Measurements from ENCODE around the gene TMEM163.

GRCh38 chr2:134764164-134764563 is 45.4 kb upstream of the TMEM163 start:
- TF ChIP-seq POLR2AphosphoS5 (IDR thresholded peaks at IDR 0.05; ENCODE audit: insufficient read depth, low read depth, low read length) (no peak), MAX (IDR thresholded peaks at IDR 0.05; ENCODE audit: insufficient read depth, insufficient read length) (no peak), CTCF (IDR thresholded peaks at IDR 0.05; ENCODE audit: extremely low read depth in 1 of 2, insufficient read depth in 1 of 2, low read depth in 1 of 2, low read length in 2 of 2) (no peak), JUN (IDR thresholded peaks at IDR 0.05; ENCODE audit: borderline replicate concordance, insufficient read depth, insufficient read length, low read depth) (no peak), EZH2 (IDR thresholded peaks at IDR 0.05; ENCODE audit: borderline replicate concordance, low read depth, low read length, severe bottlenecking) (no peak), POLR2A (IDR thresholded peaks at IDR 0.05; ENCODE audit: low read depth, low read length) (no peak), GATA2 (IDR thresholded peaks at IDR 0.05; ENCODE audit: insufficient read depth, insufficient read length, low read depth, low read length) (no peak), FOS (IDR thresholded peaks at IDR 0.05; ENCODE audit: borderline replicate concordance, insufficient read depth, low read length) (no peak), MYC (IDR thresholded peaks at IDR 0.05; ENCODE audit: low read depth, low read length) (no peak)
